Central memory CD8-positive, alpha-beta T cell (primary cell): Measurements from ENCODE around the gene HDDC3.
A peak's percentile ranks its signal among the peaks of the same experiment; 100 is the strongest.

Source experiments
- ATAC-seq: fragments of 150-1000 bp; cut with Tn5 transposase; replicated peaks from 2 replicates; pipeline ENCODE4 v1.10.0; 2022; ENCODE audit warnings: mild to moderate bottlenecking, moderate FRiP score, moderate number of reproducible peaks; ENCODE audit not compliant: poor library complexity, severe bottlenecking; ENCODE audit errors: extremely low read depth
- DNase-seq, 2 donors: peaks; one replicate each; pipeline ENCODE4 v3.0.0; 2021; ENCODE audit warnings: low spot score in 2 of 2
- H3K27ac Mint-ChIP-seq: one replicate; pipeline ENCODE4 v1.8.0; 2022; ENCODE audit warnings: low read depth, mild to moderate bottlenecking, moderate library complexity, mixed read lengths
- H3K27me3 Mint-ChIP-seq: one replicate; pipeline ENCODE4 v1.8.0; 2022; ENCODE audit warnings: mixed read lengths
- H3K36me3 Mint-ChIP-seq: one replicate; pipeline ENCODE4 v1.8.0; 2022; ENCODE audit warnings: mild to moderate bottlenecking, moderate library complexity, mixed read lengths; ENCODE audit not compliant: insufficient read depth
- H3K4me1 Mint-ChIP-seq: one replicate; pipeline ENCODE4 v1.8.0; 2022; ENCODE audit warnings: mixed read lengths
- H3K4me3 Mint-ChIP-seq: one replicate; pipeline ENCODE4 v1.8.0; 2022; ENCODE audit warnings: mild to moderate bottlenecking, moderate library complexity, mixed read lengths
- H3K9me3 Mint-ChIP-seq: one replicate; pipeline ENCODE4 v1.8.0; 2022; ENCODE audit warnings: mixed read lengths

Gene HDDC3

DNA sequence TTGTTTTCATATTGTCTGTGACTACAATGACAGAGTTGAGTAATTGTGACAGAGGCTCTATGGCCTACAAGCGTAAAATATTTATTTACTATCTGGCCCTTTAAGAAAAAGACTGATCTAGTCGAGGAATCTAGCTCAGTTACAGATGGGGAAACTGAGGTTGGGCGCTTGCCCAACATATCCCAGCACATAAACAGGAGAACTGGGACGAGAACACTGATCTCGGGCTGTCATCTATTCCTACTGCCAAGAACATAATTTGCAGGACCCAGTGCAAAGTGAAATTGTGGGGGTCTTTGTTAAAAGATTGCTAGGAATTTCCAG lies 46.1 kb downstream of the HDDC3 start:
- Mint-ChIP-seq H3K4me3 (peak overlapping the region; percentile 42), H3K27ac (no peak overlapping the region), H3K36me3 (peaks cover 2% of the 10 kb centered on the region), H3K27me3 (peaks cover 19% of the 10 kb centered on the region), H3K9me3 (no peaks in the 10 kb centered on the region), H3K4me1 (peaks cover 17% of the 10 kb centered on the region)
- ATAC-seq (no peak), DNase-seq (no peak)

DNA sequence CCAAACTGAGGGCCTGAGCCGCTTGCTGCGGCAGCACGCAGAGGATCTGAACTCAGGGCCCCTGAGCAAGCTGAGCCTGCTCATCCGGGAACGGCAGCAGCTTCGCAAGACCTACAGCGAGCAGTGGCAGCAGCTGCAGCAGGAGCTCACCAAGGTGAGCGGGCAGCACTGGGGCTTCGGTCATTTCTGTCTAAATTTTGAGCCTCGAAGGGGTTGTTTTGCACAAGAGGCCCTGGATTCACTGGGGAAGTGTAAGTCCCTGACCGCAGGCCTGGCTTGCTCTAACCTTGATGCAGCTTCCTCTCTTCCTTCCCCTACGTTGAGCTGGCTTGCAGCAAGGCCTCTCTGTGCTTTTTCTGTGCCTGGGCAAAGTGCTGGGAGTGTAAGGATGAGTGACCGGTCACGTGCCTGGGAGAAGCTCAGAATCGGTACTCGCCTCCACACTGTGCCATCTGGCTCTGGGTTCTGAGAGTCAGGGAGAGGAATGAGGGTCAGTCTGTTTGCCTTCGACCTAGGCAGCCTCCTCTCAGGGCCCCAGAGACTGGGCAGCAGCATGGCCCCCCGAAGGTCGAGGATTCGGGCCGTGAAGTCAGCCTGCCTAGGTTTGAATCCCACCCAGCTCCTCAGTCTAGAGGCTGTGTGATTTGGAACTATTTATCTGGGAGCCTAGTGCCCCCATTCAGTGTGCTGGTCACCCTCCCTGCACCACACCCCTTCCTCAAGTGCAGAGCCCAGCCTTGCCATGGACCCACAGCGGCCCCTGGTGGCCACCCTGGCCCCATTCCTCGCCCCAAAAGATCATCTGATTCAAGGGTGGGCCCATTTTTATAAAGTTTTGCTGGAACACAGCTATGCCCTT lies 46.7 kb downstream of the HDDC3 start:
- peak overlapping the region; percentile 42 for H3K4me3 Mint-ChIP-seq
- peaks cover 19% of the 10 kb centered on the region for H3K27me3 Mint-ChIP-seq
- no peak overlapping the region for H3K27ac Mint-ChIP-seq
- H3K36me3 Mint-ChIP-seq, result peaks cover 3% of the 10 kb centered on the region
- ATAC-seq (no peak), DNase-seq (peak; percentile 54 to 71)
- H3K4me1 Mint-ChIP-seq, result peaks cover 17% of the 10 kb centered on the region
- H3K9me3 Mint-ChIP-seq, result no peaks in the 10 kb centered on the region

DNA sequence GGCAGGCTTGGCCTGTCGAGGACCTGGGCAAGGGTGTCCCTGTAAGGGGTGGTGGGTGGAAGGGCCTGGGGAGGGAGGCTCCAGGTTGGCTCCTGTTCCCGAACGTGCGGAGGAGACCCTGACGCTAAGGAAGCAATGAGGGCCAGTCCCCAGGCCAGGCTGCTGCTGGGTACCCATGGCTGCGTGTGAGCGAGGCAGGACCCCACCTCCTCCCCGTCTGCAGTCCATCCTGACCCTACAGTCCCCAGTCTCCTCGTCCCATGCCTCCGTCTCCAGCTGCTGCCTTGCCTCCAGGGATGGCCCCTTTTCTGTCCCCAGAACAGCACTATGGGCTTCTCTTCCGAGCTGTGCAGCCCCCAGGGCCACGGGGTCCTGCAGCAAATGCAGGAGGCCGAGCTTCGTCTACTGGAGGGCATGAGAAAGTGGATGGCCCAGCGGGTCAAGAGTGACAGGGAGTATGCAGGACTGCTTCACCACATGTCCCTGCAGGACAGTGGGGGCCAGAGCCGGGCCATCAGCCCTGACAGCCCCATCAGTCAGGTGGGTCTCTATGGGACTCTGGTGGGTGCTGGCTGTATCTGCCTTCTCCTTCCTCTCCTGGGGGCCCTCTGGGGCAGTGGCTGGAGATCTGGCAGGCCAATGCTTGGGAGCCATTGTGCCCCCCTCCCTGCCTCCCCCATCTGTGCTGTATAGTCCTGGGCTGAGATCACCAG lies 47.5 kb downstream of the HDDC3 start:
- H3K4me1 Mint-ChIP-seq, result peaks cover 17% of the 10 kb centered on the region
- no peak for ATAC-seq
- no peak for DNase-seq
- H3K27ac Mint-ChIP-seq, result no peak overlapping the region
- H3K27me3 Mint-ChIP-seq, result peaks cover 19% of the 10 kb centered on the region
- no peaks in the 10 kb centered on the region for H3K9me3 Mint-ChIP-seq
- H3K36me3 Mint-ChIP-seq, result peaks cover 3% of the 10 kb centered on the region
- peak overlapping the region; percentile 4 for H3K4me3 Mint-ChIP-seq

DNA sequence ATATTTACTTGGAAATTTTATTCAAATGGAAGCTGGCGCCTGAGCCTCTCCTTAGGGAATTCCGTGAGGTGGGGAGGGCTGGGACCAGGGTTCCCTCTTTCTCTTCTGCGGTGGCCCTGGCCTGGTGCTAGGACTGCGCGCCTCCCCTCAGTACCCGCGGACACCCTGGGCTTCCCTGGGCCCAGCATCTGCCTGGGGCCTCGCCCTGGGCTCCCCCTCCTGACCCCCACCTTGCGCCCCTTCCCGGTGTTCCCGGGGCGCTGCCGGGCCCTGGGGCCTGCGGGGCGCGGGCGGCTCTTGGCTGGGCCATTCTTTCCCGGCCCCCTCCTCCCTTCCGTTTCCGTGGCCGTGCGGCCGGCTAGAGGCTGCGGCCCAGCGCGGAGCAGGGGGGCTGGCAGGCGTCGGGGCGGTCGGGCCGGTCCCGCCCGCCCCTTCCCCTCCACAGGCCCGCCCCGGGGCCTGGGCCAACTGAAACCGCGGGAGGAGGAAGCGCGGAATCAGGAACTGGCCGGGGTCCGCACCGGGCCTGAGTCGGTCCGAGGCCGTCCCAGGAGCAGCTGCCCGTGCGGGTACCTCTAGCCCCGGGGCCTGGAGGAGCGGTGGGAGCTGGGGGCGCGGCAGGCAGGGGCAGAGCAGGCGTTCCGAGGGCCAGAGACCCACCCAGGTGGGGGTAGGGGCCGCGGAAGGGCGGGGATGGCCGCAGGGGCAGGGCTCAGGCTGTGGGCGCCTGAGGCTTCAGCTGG lies 48.2 kb downstream of the HDDC3 start, which contains the start of gene FES:
Gene FES (plus strand): TSS at position 529 of the 743 bp plus-strand sequence. CDS start 542 bp downstream, outside the sequence.
- no peak for DNase-seq
- Mint-ChIP-seq H3K9me3 (no peaks in the 10 kb centered on the region), H3K4me3 (peak within 1 kb of the TSS; percentile 4), H3K4me1 (peaks cover 11% of the 10 kb centered on the region), H3K36me3 (peaks cover 3% of the 10 kb centered on the region), H3K27ac (no peak within 1 kb of the TSS), H3K27me3 (peaks cover 19% of the 10 kb centered on the region)
- ATAC-seq, result no peak

DNA sequence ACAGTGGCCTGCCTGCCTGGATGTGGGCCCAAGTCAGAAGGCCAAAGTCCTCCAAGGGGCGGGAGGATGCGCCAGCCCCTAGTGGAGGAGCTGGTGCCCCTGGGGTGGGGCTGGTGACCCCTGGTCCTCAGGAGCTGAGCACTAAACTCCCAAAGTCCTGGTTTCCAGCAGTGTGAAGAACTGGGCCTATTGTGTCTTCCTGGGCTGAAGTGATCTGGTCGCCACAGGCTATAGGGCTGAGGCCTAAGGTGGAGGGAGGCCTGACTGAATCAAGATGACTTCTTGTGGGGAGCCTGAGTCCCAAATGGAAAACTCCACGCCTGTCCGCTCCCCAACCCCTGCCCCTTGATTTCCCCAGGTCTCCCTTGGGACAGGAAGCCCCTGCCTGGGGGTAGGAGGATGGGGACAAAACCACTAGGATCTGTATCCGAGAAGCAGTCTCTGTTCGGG lies 48.8 kb downstream of the HDDC3 start:
- Mint-ChIP-seq H3K27ac (no peak overlapping the region), H3K27me3 (peaks cover 16% of the 10 kb centered on the region), H3K4me3 (no peak overlapping the region), H3K4me1 (peaks cover 8% of the 10 kb centered on the region), H3K36me3 (peaks cover 3% of the 10 kb centered on the region), H3K9me3 (no peaks in the 10 kb centered on the region)
- DNase-seq (no peak), ATAC-seq (no peak)

DNA sequence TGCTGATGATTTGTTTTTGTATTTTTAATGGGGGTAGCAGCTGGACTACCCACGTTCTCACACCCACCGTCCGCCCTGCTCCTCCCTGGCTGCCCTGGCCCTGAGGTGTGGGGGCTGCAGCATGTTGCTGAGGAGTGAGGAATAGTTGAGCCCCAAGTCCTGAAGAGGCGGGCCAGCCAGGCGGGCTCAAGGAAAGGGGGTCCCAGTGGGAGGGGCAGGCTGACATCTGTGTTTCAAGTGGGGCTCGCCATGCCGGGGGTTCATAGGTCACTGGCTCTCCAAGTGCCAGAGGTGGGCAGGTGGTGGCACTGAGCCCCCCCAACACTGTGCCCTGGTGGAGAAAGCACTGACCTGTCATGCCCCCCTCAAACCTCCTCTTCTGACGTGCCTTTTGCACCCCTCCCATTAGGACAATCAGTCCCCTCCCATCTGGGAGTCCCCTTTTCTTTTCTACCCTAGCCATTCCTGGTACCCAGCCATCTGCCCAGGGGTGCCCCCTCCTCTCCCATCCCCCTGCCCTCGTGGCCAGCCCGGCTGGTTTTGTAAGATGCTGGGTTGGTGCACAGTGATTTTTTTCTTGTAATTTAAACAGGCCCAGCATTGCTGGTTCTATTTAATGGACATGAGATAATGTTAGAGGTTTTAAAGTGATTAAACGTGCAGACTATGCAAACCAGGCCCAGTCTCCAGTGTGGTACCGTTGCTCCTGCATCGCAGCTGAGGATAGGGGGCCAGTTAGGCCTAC lies 49.4 kb downstream of the HDDC3 start:
- Mint-ChIP-seq H3K27ac (no peak overlapping the region), H3K4me1 (peaks cover 4% of the 10 kb centered on the region), H3K36me3 (peaks cover 3% of the 10 kb centered on the region), H3K27me3 (peaks cover 10% of the 10 kb centered on the region), H3K9me3 (no peaks in the 10 kb centered on the region), H3K4me3 (no peak overlapping the region)
- DNase-seq (no peak), ATAC-seq (no peak)

DNA sequence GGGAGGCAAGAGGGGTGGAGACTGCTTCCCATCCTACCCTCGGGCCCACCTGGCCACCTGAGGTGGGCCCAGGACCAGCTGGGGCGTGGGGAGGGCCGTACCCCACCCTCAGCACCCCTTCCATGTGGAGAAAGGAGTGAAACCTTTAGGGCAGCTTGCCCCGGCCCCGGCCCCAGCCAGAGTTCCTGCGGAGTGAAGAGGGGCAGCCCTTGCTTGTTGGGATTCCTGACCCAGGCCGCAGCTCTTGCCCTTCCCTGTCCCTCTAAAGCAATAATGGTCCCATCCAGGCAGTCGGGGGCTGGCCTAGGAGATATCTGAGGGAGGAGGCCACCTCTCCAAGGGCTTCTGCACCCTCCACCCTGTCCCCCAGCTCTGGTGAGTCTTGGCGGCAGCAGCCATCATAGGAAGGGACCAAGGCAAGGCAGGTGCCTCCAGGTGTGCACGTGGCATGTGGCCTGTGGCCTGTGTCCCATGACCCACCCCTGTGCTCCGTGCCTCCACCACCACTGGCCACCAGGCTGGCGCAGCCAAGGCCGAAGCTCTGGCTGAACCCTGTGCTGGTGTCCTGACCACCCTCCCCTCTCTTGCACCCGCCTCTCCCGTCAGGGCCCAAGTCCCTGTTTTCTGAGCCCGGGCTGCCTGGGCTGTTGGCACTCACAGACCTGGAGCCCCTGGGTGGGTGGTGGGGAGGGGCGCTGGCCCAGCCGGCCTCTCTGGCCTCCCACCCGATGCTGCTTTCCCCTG lies 50.2 kb downstream of the HDDC3 start:
- no peaks in the 10 kb centered on the region for H3K9me3 Mint-ChIP-seq
- no peak overlapping the region for H3K4me3 Mint-ChIP-seq
- no peak for ATAC-seq
- DNase-seq, result no peak
- no peaks in the 10 kb centered on the region for H3K4me1 Mint-ChIP-seq
- no peak overlapping the region for H3K27ac Mint-ChIP-seq
- H3K27me3 Mint-ChIP-seq, result peaks cover 2% of the 10 kb centered on the region
- peaks cover 7% of the 10 kb centered on the region for H3K36me3 Mint-ChIP-seq

DNA sequence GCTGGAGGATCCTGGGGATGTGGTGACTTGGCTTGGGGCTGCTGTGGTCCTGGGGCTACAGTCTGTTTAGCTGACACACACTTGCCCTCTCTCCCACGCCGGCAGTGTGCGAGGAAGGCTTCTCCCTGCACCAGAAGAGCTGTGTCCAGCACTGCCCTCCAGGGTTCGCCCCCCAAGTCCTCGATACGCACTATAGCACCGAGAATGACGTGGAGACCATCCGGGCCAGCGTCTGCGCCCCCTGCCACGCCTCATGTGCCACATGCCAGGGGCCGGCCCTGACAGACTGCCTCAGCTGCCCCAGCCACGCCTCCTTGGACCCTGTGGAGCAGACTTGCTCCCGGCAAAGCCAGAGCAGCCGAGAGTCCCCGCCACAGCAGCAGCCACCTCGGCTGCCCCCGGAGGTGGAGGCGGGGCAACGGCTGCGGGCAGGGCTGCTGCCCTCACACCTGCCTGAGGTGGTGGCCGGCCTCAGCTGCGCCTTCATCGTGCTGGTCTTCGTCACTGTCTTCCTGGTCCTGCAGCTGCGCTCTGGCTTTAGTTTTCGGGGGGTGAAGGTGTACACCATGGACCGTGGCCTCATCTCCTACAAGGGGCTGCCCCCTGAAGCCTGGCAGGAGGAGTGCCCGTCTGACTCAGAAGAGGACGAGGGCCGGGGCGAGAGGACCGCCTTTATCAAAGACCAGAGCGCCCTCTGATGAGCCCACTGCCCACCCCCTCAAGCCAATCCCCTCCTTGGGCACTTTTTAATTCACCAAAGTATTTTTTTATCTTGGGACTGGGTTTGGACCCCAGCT lies 51.0 kb downstream of the HDDC3 start:
- H3K4me1 Mint-ChIP-seq, result no peaks in the 10 kb centered on the region
- H3K27me3 Mint-ChIP-seq, result no peaks in the 10 kb centered on the region
- ATAC-seq, result no peak
- peaks cover 14% of the 10 kb centered on the region for H3K36me3 Mint-ChIP-seq
- H3K4me3 Mint-ChIP-seq, result no peak overlapping the region
- H3K27ac Mint-ChIP-seq, result peak overlapping the region; percentile 13
- DNase-seq, result no peak
- no peaks in the 10 kb centered on the region for H3K9me3 Mint-ChIP-seq

DNA sequence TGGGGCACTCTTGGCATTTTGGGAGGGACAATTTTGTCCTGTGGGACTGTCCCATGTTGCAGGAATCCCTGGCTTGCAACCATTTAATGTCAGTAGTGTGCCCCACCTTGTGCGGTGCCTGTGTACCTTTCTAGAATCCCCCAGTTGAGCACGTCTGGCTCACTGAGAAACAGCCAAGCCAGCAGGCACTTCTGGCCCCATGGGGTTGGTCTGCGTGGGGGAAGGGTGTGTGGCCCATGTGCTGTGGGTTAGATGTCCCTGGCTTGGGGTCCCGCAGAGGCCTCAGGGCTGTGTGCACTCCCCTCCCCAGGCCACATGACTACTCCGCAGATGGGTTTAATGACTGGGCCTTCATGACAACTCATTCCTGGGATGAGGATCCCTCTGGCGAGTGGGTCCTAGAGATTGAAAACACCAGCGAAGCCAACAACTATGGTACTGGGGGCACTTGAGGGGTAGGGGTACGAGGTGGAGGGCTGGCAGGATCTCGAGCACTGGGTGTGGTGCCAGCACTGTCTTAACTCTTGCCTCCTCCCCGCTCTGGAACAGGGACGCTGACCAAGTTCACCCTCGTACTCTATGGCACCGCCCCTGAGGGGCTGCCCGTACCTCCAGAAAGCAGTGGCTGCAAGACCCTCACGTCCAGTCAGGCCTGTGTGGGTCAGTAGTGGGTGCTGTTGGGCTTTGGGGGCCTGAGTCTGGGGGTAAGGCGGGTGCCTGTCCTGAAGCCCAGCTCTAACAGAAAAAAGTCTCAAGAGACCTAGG lies 51.8 kb downstream of the HDDC3 start:
- H3K4me3 Mint-ChIP-seq, result no peak overlapping the region
- DNase-seq (no peak), ATAC-seq (no peak)
- H3K9me3 Mint-ChIP-seq, result no peaks in the 10 kb centered on the region
- peaks cover 17% of the 10 kb centered on the region for H3K36me3 Mint-ChIP-seq
- no peaks in the 10 kb centered on the region for H3K27me3 Mint-ChIP-seq
- no peaks in the 10 kb centered on the region for H3K4me1 Mint-ChIP-seq
- peak overlapping the region; percentile 13 for H3K27ac Mint-ChIP-seq
